ENCODE measurements around the gene MED27. TPM values are rescaled to one million over a fixed set of nuclear protein-coding genes. Genes with fewer than 3 reads are reported as not detected.

Gene MED27
- total RNA-seq, 1 donor from 2014 or later = 17.7 TPM

GRCh38 chr9:132040246-132040645 is 39.4 kb downstream of the MED27 start:
- no peak overlapping the region for H3K4me3 ChIP-seq
- no peaks in the 10 kb centered on the region for H3K9me3 ChIP-seq
- H3K27me3 ChIP-seq = no peaks in the 10 kb centered on the region
- intact Hi-C loops (cut with DNase I) = no loop called here
- H3K4me1 ChIP-seq = no peaks in the 10 kb centered on the region
- no peak overlapping the region for H3K27ac ChIP-seq
- H3K36me3 ChIP-seq = no peaks in the 10 kb centered on the region
- TF ChIP-seq POLR2AphosphoS5 (IDR thresholded peaks at IDR 0.05; ENCODE audit: insufficient read depth in 1 of 2, low read depth in 1 of 2) = no peak
- no peak for TF ChIP-seq POLR2A (IDR thresholded peaks at IDR 0.05)
- TF ChIP-seq, protein P1, sequence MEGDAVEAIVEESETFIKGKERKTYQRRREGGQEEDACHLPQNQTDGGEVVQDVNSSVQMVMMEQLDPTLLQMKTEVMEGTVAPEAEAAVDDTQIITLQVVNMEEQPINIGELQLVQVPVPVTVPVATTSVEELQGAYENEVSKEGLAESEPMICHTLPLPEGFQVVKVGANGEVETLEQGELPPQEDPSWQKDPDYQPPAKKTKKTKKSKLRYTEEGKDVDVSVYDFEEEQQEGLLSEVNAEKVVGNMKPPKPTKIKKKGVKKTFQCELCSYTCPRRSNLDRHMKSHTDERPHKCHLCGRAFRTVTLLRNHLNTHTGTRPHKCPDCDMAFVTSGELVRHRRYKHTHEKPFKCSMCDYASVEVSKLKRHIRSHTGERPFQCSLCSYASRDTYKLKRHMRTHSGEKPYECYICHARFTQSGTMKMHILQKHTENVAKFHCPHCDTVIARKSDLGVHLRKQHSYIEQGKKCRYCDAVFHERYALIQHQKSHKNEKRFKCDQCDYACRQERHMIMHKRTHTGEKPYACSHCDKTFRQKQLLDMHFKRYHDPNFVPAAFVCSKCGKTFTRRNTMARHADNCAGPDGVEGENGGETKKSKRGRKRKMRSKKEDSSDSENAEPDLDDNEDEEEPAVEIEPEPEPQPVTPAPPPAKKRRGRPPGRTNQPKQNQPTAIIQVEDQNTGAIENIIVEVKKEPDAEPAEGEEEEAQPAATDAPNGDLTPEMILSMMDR (IDR thresholded peaks at IDR 0.05) = no peak
- DNase-seq (ENCODE audit: extremely low spot score in 2 of 2) = no peak

DNA sequence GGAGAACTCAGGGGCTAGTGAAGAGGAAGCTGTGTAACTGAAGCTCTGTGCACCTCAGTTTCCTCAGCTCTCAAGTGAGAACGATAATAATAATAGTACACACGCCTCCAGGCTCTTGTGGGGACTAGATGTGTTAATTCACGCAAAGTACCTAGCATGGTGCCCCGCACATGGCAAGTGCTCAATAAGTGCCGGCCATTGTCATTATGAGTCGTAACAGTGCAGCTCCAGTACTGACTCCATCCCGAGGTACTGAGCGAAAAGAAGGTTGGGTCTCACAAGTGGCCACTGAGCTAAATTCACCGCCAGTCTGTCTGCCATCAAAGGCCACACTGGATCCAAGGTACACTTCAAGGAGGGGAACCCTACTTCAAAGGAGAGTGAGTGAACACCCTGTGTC is 40.4 kb downstream of the MED27 start:
- Histone ChIP-seq H3K36me3 (no peaks in the 10 kb centered on the region), H3K9me3 (no peaks in the 10 kb centered on the region), H3K4me3 (no peak overlapping the region), H3K27ac (no peak overlapping the region), H3K27me3 (no peaks in the 10 kb centered on the region), H3K4me1 (no peaks in the 10 kb centered on the region)
- intact Hi-C loops (cut with DNase I) = no loop called here
- TF ChIP-seq POLR2A (IDR thresholded peaks at IDR 0.05) = no peak
- TF ChIP-seq POLR2AphosphoS5 (IDR thresholded peaks at IDR 0.05; ENCODE audit: insufficient read depth in 1 of 2, low read depth in 1 of 2) = no peak
- TF ChIP-seq, protein P1 (IDR thresholded peaks at IDR 0.05) = no peak
- DNase-seq (ENCODE audit: extremely low spot score in 2 of 2) = no peak

DNA sequence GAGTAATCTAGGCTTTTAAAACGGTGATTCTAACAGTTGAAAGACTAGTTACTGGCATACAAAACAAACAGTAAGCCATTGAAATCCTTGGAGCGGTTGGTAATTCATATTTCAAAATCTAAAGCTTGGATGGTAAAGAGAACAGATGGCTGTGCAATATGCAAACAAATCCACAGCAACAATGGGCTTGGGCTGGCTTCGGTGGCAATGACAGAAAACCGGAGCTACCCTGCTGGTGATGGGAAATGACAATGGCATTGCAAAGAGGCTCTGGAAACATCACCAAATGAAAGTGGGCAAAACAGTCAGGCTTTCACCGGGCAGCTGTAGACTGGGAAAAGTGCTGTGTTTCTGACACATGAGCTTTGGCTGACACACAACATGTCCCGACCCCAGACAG is 42.2 kb downstream of the MED27 start:
- Histone ChIP-seq H3K4me1 (peaks cover 2% of the 10 kb centered on the region), H3K36me3 (no peaks in the 10 kb centered on the region), H3K4me3 (no peak overlapping the region), H3K27me3 (no peaks in the 10 kb centered on the region), H3K9me3 (no peaks in the 10 kb centered on the region), H3K27ac (no peak overlapping the region)
- TF ChIP-seq POLR2AphosphoS5 (IDR thresholded peaks at IDR 0.05; ENCODE audit: insufficient read depth in 1 of 2, low read depth in 1 of 2) = no peak
- TF ChIP-seq, protein P1 (IDR thresholded peaks at IDR 0.05) = no peak
- no peak for TF ChIP-seq POLR2A (IDR thresholded peaks at IDR 0.05)
- no peak for DNase-seq (ENCODE audit: extremely low spot score in 2 of 2)
- intact Hi-C loops (cut with DNase I) = no loop called here

DNA sequence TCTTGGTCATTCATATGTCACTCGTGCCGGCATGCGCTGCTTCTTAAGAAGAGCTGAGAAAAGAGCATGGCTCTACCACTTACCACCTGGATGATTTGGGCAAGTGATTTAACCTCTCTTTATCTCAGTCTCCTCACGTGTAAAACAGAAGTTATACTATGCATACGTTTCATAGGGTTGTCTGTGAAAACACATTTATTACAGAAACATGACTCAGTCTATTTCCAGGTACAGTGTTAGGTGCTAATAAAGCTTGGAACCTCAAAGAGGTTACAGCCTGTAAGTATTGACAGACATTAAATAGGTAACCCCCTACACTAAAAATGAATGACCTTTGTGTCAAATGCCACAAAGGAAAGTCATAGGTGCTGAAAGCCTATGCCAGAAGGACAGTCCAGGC is 43.1 kb downstream of the MED27 start:
- H3K4me3 ChIP-seq = no peak overlapping the region
- H3K36me3 ChIP-seq = no peaks in the 10 kb centered on the region
- H3K27me3 ChIP-seq = no peaks in the 10 kb centered on the region
- no peak overlapping the region for H3K27ac ChIP-seq
- no peak for DNase-seq (ENCODE audit: extremely low spot score in 2 of 2)
- intact Hi-C loops (cut with DNase I) = no loop called here
- no peak for TF ChIP-seq POLR2A (IDR thresholded peaks at IDR 0.05)
- no peaks in the 10 kb centered on the region for H3K9me3 ChIP-seq
- peaks cover 12% of the 10 kb centered on the region for H3K4me1 ChIP-seq

GRCh38 chr9:132035679-132036078 is 44.0 kb downstream of the MED27 start:
- intact Hi-C loops (cut with DNase I) = no loop called here
- TF ChIP-seq, protein P1 (IDR thresholded peaks at IDR 0.05) = no peak
- TF ChIP-seq POLR2A (IDR thresholded peaks at IDR 0.05) = no peak
- no peak for TF ChIP-seq POLR2AphosphoS5 (IDR thresholded peaks at IDR 0.05; ENCODE audit: insufficient read depth in 1 of 2, low read depth in 1 of 2)
- Histone ChIP-seq H3K27ac (no peak overlapping the region), H3K4me1 (peaks cover 17% of the 10 kb centered on the region), H3K36me3 (no peaks in the 10 kb centered on the region), H3K9me3 (no peaks in the 10 kb centered on the region), H3K27me3 (no peaks in the 10 kb centered on the region), H3K4me3 (no peak overlapping the region)
- DNase-seq (ENCODE audit: extremely low spot score in 2 of 2) = no peak
